Skeletal muscle satellite cell (primary cell): ENCODE results near the gene GALNT17.
"Not testable (repeated sequence)": the region's sequence is repeated elsewhere in the genome, so short reads cannot be mapped to it uniquely, and the experiment has no call there.

Source experiments
- H3K27me3 ChIP-seq: 2 replicates; pipeline ENCODE4 v1.7.0; 2013; ENCODE audit warnings: low read length; ENCODE audit not compliant: control insufficient read depth, insufficient read depth
- H3K36me3 ChIP-seq: 2 replicates; pipeline ENCODE4 v1.7.0; 2013; ENCODE audit warnings: mild to moderate bottlenecking, control low read depth, low read length; ENCODE audit not compliant: insufficient read depth
- H3K4me1 ChIP-seq: 2 replicates; pipeline ENCODE4 v1.7.0; 2013; ENCODE audit warnings: low read length; ENCODE audit not compliant: control insufficient read depth, insufficient read depth
- H3K4me2 ChIP-seq: 2 replicates; pipeline ENCODE4 v1.7.0; 2013; ENCODE audit warnings: mild to moderate bottlenecking, low read length
- H3K4me3 ChIP-seq: 2 replicates; pipeline ENCODE4 v1.7.0; 2013; ENCODE audit warnings: low read length
- H3K9ac ChIP-seq: 2 replicates; pipeline ENCODE4 v1.7.0; 2013; ENCODE audit warnings: mild to moderate bottlenecking, low read depth, low read length, moderate library complexity
- H3K9me3 ChIP-seq: replicated peaks from 2 replicates; pipeline ENCODE4 v1.7.0; 2013; ENCODE audit warnings: mild to moderate bottlenecking, control low read depth, low read length

GALNT17 gene

GRCh38 chr7:71716690-71717089, 584.7 kb downstream of the GALNT17 start:
- Histone ChIP-seq H3K27me3 (peaks cover 4% of the 10 kb centered on the region), H3K4me1 (no peaks in the 10 kb centered on the region), H3K9me3 (no peaks in the 10 kb centered on the region), H3K4me2 (no peak overlapping the region), H3K36me3 (no peaks in the 10 kb centered on the region), H3K4me3 (no peak overlapping the region), H3K9ac (no peak overlapping the region)

- Histone ChIP-seq H3K27me3 (peaks cover 4% of the 10 kb centered on the region), H3K36me3 (no peaks in the 10 kb centered on the region), H3K4me3 (no peak overlapping the region), H3K4me1 (no peaks in the 10 kb centered on the region), H3K9me3 (no peaks in the 10 kb centered on the region), H3K4me2 (no peak overlapping the region), H3K9ac (no peak overlapping the region)
Observed at GRCh38 chr7:71718563-71718962, 586.6 kb downstream of the GALNT17 start.

GRCh38 chr7:71721742-71722141, 589.8 kb downstream of the GALNT17 start:
- Histone ChIP-seq H3K9ac (no peak overlapping the region), H3K36me3 (no peaks in the 10 kb centered on the region), H3K9me3 (no peaks in the 10 kb centered on the region), H3K4me1 (no peaks in the 10 kb centered on the region), H3K4me2 (no peak overlapping the region), H3K4me3 (no peak overlapping the region), H3K27me3 (peaks cover 2% of the 10 kb centered on the region)

- Histone ChIP-seq H3K4me3 (no peak overlapping the region), H3K4me1 (no peaks in the 10 kb centered on the region), H3K9me3 (no peaks in the 10 kb centered on the region), H3K27me3 (no peaks in the 10 kb centered on the region), H3K36me3 (no peaks in the 10 kb centered on the region), H3K9ac (no peak overlapping the region), H3K4me2 (no peak overlapping the region)
Observed at GRCh38 chr7:71723859-71724258, 591.9 kb downstream of the GALNT17 start.

- Histone ChIP-seq H3K4me3 (no peak overlapping the region), H3K36me3 (no peaks in the 10 kb centered on the region), H3K9ac (no peak overlapping the region), H3K4me1 (no peaks in the 10 kb centered on the region), H3K27me3 (no peaks in the 10 kb centered on the region), H3K4me2 (no peak overlapping the region), H3K9me3 (no peaks in the 10 kb centered on the region)
Observed at GRCh38 chr7:71727347-71727746, 595.4 kb downstream of the GALNT17 start.

- no peaks in the 10 kb centered on the region for H3K27me3 ChIP-seq
- H3K4me2 ChIP-seq, result no peak overlapping the region
- no peaks in the 10 kb centered on the region for H3K4me1 ChIP-seq
- no peak overlapping the region for H3K4me3 ChIP-seq
- no peaks in the 10 kb centered on the region for H3K9me3 ChIP-seq
- no peak overlapping the region for H3K9ac ChIP-seq
- H3K36me3 ChIP-seq, result no peaks in the 10 kb centered on the region
Observed at GRCh38 chr7:71731740-71732139, 599.8 kb downstream of the GALNT17 start.

GRCh38 chr7:71733107-71733870, 601.3 kb downstream of the GALNT17 start:
- H3K9ac ChIP-seq, result no peak overlapping the region
- no peaks in the 10 kb centered on the region for H3K4me1 ChIP-seq
- no peak overlapping the region for H3K4me2 ChIP-seq
- H3K36me3 ChIP-seq, result no peaks in the 10 kb centered on the region
- H3K4me3 ChIP-seq, result no peak overlapping the region
- H3K9me3 ChIP-seq, result no peaks in the 10 kb centered on the region
- no peaks in the 10 kb centered on the region for H3K27me3 ChIP-seq

- H3K27me3 ChIP-seq, result no peaks in the 10 kb centered on the region
Observed at GRCh38 chr7:71735961-71736556, 604.1 kb downstream of the GALNT17 start.

GRCh38 chr7:71737931-71738540, 606.1 kb downstream of the GALNT17 start:
- not testable (repeated sequence) for H3K9ac ChIP-seq, H3K36me3 ChIP-seq, H3K4me1 ChIP-seq, H3K27me3 ChIP-seq, H3K4me3 ChIP-seq, H3K9me3 ChIP-seq, H3K4me2 ChIP-seq

More at GRCh38 chr7:71735961-71736556, 604.1 kb downstream of the GALNT17 start:
- Histone ChIP-seq H3K4me2 (no peak overlapping the region), H3K9me3 (no peaks in the 10 kb centered on the region), H3K36me3 (no peaks in the 10 kb centered on the region), H3K4me1 (no peaks in the 10 kb centered on the region), H3K4me3 (no peak overlapping the region), H3K9ac (no peak overlapping the region)

- H3K9ac ChIP-seq, result no peak overlapping the region
- no peaks in the 10 kb centered on the region for H3K9me3 ChIP-seq
- no peak overlapping the region for H3K4me3 ChIP-seq
Observed at GRCh38 chr7:71739520-71740173, 607.7 kb downstream of the GALNT17 start.

GRCh38 chr7:71740174-71740560, 608.2 kb downstream of the GALNT17 start:
- Histone ChIP-seq H3K36me3 (no peaks in the 10 kb centered on the region), H3K9ac (no peak overlapping the region), H3K27me3 (no peaks in the 10 kb centered on the region), H3K4me3 (no peak overlapping the region), H3K9me3 (no peaks in the 10 kb centered on the region), H3K4me1 (no peaks in the 10 kb centered on the region), H3K4me2 (no peak overlapping the region)

More at GRCh38 chr7:71739520-71740173, 607.7 kb downstream of the GALNT17 start:
- H3K4me1 ChIP-seq, result no peaks in the 10 kb centered on the region
- H3K4me2 ChIP-seq, result no peak overlapping the region
- no peaks in the 10 kb centered on the region for H3K36me3 ChIP-seq
- H3K27me3 ChIP-seq, result no peaks in the 10 kb centered on the region
